GM12873 (cell line): ENCODE measurements around the gene PNPLA7.

Source experiments
- CTCF ChIP-seq: IDR thresholded peaks from 2 replicates; pipeline ENCODE4 v1.5.1; 2012; ENCODE audit warnings: low read depth, mild to moderate bottlenecking, moderate library complexity, low read length, control low read depth; ENCODE audit not compliant: insufficient read depth; ENCODE audit errors: missing control alignments

PNPLA7 gene

GRCh38 chr9:137445930-137446431 lies 104.2 kb downstream of the PNPLA7 start:
- no peak for TF ChIP-seq CTCF

GRCh38 chr9:137445275-137445807 lies 104.9 kb downstream of the PNPLA7 start:
- TF ChIP-seq CTCF = peak; percentile 86

- peak; percentile 17 for TF ChIP-seq CTCF
These were observed 106.0 kb downstream of the PNPLA7 start for GRCh38 chr9:137444106-137444790.

- TF ChIP-seq CTCF = no peak
These were observed 108.3 kb downstream of the PNPLA7 start for GRCh38 chr9:137441935-137442321.

GRCh38 chr9:137441289-137441934 lies 108.8 kb downstream of the PNPLA7 start, which contains the start of gene ENTPD8:
Gene ENTPD8, minus strand, starts transcription at chr9:137441357. Its CDS starts 3,072 bp downstream, at chr9:137438285.
- no peak for TF ChIP-seq CTCF

GRCh38 chr9:137439158-137439714 lies 111.0 kb downstream of the PNPLA7 start:
- TF ChIP-seq CTCF = no peak

- no peak for TF ChIP-seq CTCF
These were observed 111.5 kb downstream of the PNPLA7 start for GRCh38 chr9:137438591-137439157.
